GM12878 (cell line): Measurements from ENCODE around the gene C8B. TPM values are rescaled to one million over a fixed set of nuclear protein-coding genes. Genes with fewer than 3 reads are reported as not detected.

Source experiments
- ATAC-seq: fragments of 200-7000 bp; cut with Tn5 transposase; 3 replicates; pipeline ENCODE4 v1.9.1; 2020; ENCODE audit warnings: mild to moderate bottlenecking, moderate library complexity
- BruUV-seq: library from RNA; stranded (reverse); fragments of 400-500 nt; replicated peaks from 2 replicates; lab custom pipeline; 2021; lab: Mats Ljungman, UMichigan
- CTCF ChIA-PET: fragments of 300-600 bp; sonication (Branson Sonifier 250); formaldehyde crosslinking; extraction: SDS; loops from one replicate; lab custom pipeline; 2021; ENCODE audit warnings: inconsistent platforms; lab: Yijun Ruan, JAX
- POLR2A ChIA-PET: fragments of 350-600 bp; formaldehyde crosslinking; extraction: SDS; loops from one replicate; lab custom pipeline; 2021; ENCODE audit warnings: inconsistent platforms; lab: Charles Lee
- RAD21 ChIA-PET: fragments of 300-600 bp; sonication (Branson Sonifier 250); formaldehyde crosslinking; loops from one replicate; lab custom pipeline; 2023; ENCODE audit warnings: antibody characterized with exemption; ENCODE audit not compliant: unreplicated experiment; lab: Charles Lee
- SMC1A ChIA-PET: fragments of 300-600 bp; sonication (Branson Sonifier 250); formaldehyde crosslinking; loops from one replicate; lab custom pipeline; 2023; ENCODE audit not compliant: unreplicated experiment, uncharacterized antibody; lab: Charles Lee
- DNase-seq: peaks from one replicate; pipeline ENCODE4 v3.0.0-alpha.2; 2011; ENCODE audit warnings: low read depth, low spot score
- FAIRE-seq: peaks from 3 replicates; lab custom pipeline; 2011; peaks lifted over from hg19 to GRCh38; lab: Jason Lieb, UNC
- H2AFZ ChIP-seq: 2 replicates; pipeline ENCODE4 v1.6.0; 2011; ENCODE audit warnings: low read depth, low read length, control low read depth; ENCODE audit not compliant: control insufficient read depth
- H3K27ac ChIP-seq: 2 replicates; pipeline ENCODE4 v1.5.1; 2011; ENCODE audit warnings: control low read depth; ENCODE audit not compliant: control insufficient read depth, insufficient read depth
- H3K27me3 ChIP-seq, 2 experiments: replicated peaks in 1 of 2; 2 replicates each; pipeline versions ENCODE4 v1.6.0 to v1.6.1; 2011; ENCODE audit warnings: low read length in 1 of 2; ENCODE audit not compliant: control insufficient read depth in 2 of 2, insufficient read depth in 2 of 2
- H3K36me3 ChIP-seq, 2 experiments: 2 replicates each; pipeline ENCODE4 v1.5.1; 2011; ENCODE audit warnings: low read length in 1 of 2; ENCODE audit not compliant: control insufficient read depth in 2 of 2, insufficient read depth in 2 of 2
- H3K4me1 ChIP-seq: 2 replicates; pipeline ENCODE4 v1.6.1; 2011; ENCODE audit warnings: mild to moderate bottlenecking, low read length, moderate library complexity, mixed read lengths; ENCODE audit not compliant: control insufficient read depth, insufficient read depth
- H3K4me2 ChIP-seq: 2 replicates; pipeline ENCODE4 v1.6.0; 2011; ENCODE audit warnings: control low read depth; ENCODE audit not compliant: control insufficient read depth, insufficient read depth
- H3K4me3 ChIP-seq: fragments of 200-600 bp; sonication (generic); 2 replicates; pipeline ENCODE4 v1.5.1; 2016
- H3K79me2 ChIP-seq: 2 replicates; pipeline ENCODE4 v1.6.0; 2011; ENCODE audit warnings: low read length; ENCODE audit not compliant: control insufficient read depth, insufficient read depth
- H3K9ac ChIP-seq: 2 replicates; pipeline ENCODE4 v1.8.0; 2011; ENCODE audit warnings: low read length, control low read depth, mixed read lengths; ENCODE audit not compliant: control insufficient read depth, insufficient read depth
- H3K9me3 ChIP-seq: replicated peaks from 3 replicates; pipeline ENCODE4 v1.5.1; 2011; ENCODE audit warnings: mild to moderate bottlenecking, low read length; ENCODE audit not compliant: control insufficient read depth, insufficient read depth
- H4K20me1 ChIP-seq: 2 replicates; pipeline ENCODE4 v1.6.0; 2011; ENCODE audit not compliant: control insufficient read depth, insufficient read depth
- BACH1 ChIP-seq: fragments of 450-650 bp; IDR thresholded peaks from 2 replicates; pipeline ENCODE4 v1.6.1; 2017; ENCODE audit warnings: mild to moderate bottlenecking, borderline replicate concordance
- BRCA1 ChIP-seq: IDR thresholded peaks from 2 replicates; pipeline ENCODE4 v1.6.1; 2011; ENCODE audit warnings: low read depth, low read length, improper control_type of control experiment
- CREM ChIP-seq: IDR thresholded peaks from 2 replicates; pipeline ENCODE4 v1.6.1; 2014; ENCODE audit warnings: antibody characterized with exemption, low read depth
- EED ChIP-seq: sonication (generic); IDR thresholded peaks from 2 replicates; pipeline ENCODE4 v1.6.1; 2016; ENCODE audit warnings: antibody characterized with exemption, low read depth
- ESRRA ChIP-seq: IDR thresholded peaks from 2 replicates; pipeline ENCODE4 v1.6.1; 2012; ENCODE audit warnings: mild to moderate bottlenecking, low read length, improper control_type of control experiment
- HDAC2 ChIP-seq: fragments of 200-600 bp; sonication (generic); IDR thresholded peaks from 2 replicates; pipeline ENCODE4 v1.6.1; 2017
- RBBP5 ChIP-seq: fragments of 200-600 bp; sonication (generic); conservative IDR thresholded peaks from 2 replicates; pipeline ENCODE4 v1.6.1; 2016
- RCOR1 ChIP-seq: conservative IDR thresholded peaks from 2 replicates; pipeline ENCODE4 v1.6.1; 2012; ENCODE audit warnings: low read depth, low read length, improper control_type of control experiment
- RELA ChIP-seq: fragments of 450-650 bp; IDR thresholded peaks from 2 replicates; pipeline ENCODE4 v1.8.0; 2014; ENCODE audit warnings: borderline replicate concordance; ENCODE audit not compliant: partially characterized antibody
- SIX5 ChIP-seq: IDR thresholded peaks from 2 replicates; pipeline ENCODE4 v1.6.1; 2011; ENCODE audit warnings: mild to moderate bottlenecking, low read depth, low read length, moderate library complexity; ENCODE audit not compliant: severe bottlenecking
- SMAD1 ChIP-seq: fragments of 450-650 bp; IDR thresholded peaks from 2 replicates; pipeline ENCODE4 v1.6.1; 2018; ENCODE audit warnings: mild to moderate bottlenecking, low read depth; ENCODE audit not compliant: partially characterized antibody
- TCF12 ChIP-seq: IDR thresholded peaks from 2 replicates; pipeline ENCODE4 v1.6.1; 2011; ENCODE audit warnings: low read depth, mild to moderate bottlenecking, low read length
- WRNIP1 ChIP-seq: IDR thresholded peaks from 2 replicates; pipeline ENCODE4 v1.6.1; 2011; ENCODE audit warnings: low read depth, low read length, improper control_type of control experiment, borderline replicate concordance
- ZBTB33 ChIP-seq: fragments of 450-650 bp; IDR thresholded peaks from 2 replicates; pipeline ENCODE4 v1.6.1; 2017; ENCODE audit warnings: mild to moderate bottlenecking
- ZNF622 ChIP-seq: fragments of 450-650 bp; IDR thresholded peaks from 2 replicates; pipeline ENCODE4 v1.6.1; 2017; ENCODE audit warnings: mild to moderate bottlenecking, inconsistent platforms
- WGBS: methylation state at CpG from one replicate; pipeline ENCODE4 v1.1.6; 2016; ENCODE audit warnings: low lambda C conversion rate; ENCODE audit not compliant: insufficient replicate concordance, insufficient coverage; ENCODE audit errors: missing lambda C conversion rate; 5-methylcytosine and 5-hydroxymethylcytosine counted together
- in situ Hi-C: fragments of 300-500 bp; cut with MboI; formaldehyde crosslinking; loops from 9 replicates; pipeline ENCODE4 v1.14.3; 2018; ENCODE audit warnings: mixed read lengths
- intact Hi-C: fragments of 100-400 bp; cut with micrococcal nuclease; formaldehyde crosslinking; loops from one replicate; pipeline ENCODE4 v1.14.2; 2022; ENCODE audit not compliant: unreplicated experiment
- polyA plus RNA-seq, 11 experiments: library from polyadenylated mRNA; depleted of rRNA in 4 of 11; unstranded in 6 of 11; stranded (reverse) in 5 of 11; fragments of >200 nt; fragmentation: Nextera tagmentation in 4 of 11; fragmentation: Illumina TruSeq in 1 of 11; extraction: Ambion mirVana in 4 of 11; extraction: Trizol in 1 of 11; gene quantifications; 1 replicate in 1 of 11; 2 replicates in 10 of 11; pipeline versions ENCODE4 v1.2.1 to v1.2.3, GENCODE V29; 2011 to 2016; ENCODE audit warnings: inconsistent platforms in 2 of 11, missing spikeins in 2 of 11, low read depth in 1 of 11
- total RNA-seq, 4 experiments: library from RNA; depleted of rRNA in 3 of 4; stranded (reverse); fragments of >200 nt in 3 of 4; fragmentation: Illumina TruSeq in 1 of 4; extraction: Trizol in 1 of 4; gene quantifications; 2 replicates each; pipeline versions ENCODE4 v1.2.1 to v1.2.3, GENCODE V29; 2013 to 2021
- TF ChIP-seq, protein P1 (sequence below): IDR thresholded peaks from 2 replicates; pipeline ENCODE4 v1.6.1; 2012; ENCODE audit warnings: low read depth, low read length, improper control_type of control experiment
- TF ChIP-seq, protein P2 (sequence below), 3 experiments: IDR thresholded peaks in 2 of 3; conservative IDR thresholded peaks in 1 of 3; 2 replicates each; pipeline ENCODE4 v1.5.1; 2011; ENCODE audit warnings: low read depth in 3 of 3, low read length in 3 of 3, mild to moderate bottlenecking in 3 of 3, control low read depth in 2 of 3, moderate library complexity in 2 of 3, inconsistent platforms in 1 of 3, mixed read lengths in 1 of 3; ENCODE audit not compliant: control insufficient read depth in 2 of 3, insufficient read depth in 1 of 3; ENCODE audit errors: extremely low read depth in 1 of 3

Gene C8B
- total and polyA plus RNA-seq, 10 of the 15 experiments (the other 5 are each of a cell fraction or from before 2014, with no cell fraction given), result not detected

DNA sequence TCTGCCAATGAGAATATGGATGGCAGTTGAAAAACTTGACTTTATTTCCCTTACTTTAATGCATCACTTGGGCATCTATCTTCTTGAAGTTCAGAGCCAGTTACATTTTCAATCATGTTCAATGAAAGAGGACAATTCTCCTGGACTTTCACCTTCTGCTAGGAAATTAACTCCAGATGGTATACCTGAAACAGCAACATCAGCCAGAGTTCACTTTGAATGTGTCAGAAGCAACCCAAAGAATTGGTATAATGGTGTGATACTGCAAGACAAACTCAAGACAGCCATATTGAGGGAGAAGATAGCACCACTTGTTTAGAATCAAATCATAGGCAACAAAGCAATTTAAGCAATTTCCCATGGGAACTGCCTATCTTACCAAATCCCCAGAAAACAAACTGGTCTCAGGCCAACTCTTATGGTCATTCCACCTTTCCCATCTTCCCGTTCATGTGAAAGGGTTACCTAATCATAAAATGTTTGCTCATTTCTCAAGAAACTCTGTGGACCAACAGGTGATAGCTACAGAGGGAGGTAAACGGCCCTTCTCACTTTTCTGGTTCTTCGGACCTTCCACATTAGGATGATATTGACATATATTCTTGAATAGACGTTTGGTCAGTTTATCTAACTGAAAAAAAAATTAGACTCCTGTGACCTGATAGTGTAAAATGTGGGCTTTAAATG is 29.7 kb upstream of the C8B start (continued):
- no peak for TF ChIP-seq BACH1
- no peak for TF ChIP-seq TCF12
- TF ChIP-seq, protein P1, sequence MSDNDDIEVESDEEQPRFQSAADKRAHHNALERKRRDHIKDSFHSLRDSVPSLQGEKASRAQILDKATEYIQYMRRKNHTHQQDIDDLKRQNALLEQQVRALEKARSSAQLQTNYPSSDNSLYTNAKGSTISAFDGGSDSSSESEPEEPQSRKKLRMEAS, result no peak
- no peak for TF ChIP-seq SIX5
- TF ChIP-seq HDAC2, result no peak

DNA sequence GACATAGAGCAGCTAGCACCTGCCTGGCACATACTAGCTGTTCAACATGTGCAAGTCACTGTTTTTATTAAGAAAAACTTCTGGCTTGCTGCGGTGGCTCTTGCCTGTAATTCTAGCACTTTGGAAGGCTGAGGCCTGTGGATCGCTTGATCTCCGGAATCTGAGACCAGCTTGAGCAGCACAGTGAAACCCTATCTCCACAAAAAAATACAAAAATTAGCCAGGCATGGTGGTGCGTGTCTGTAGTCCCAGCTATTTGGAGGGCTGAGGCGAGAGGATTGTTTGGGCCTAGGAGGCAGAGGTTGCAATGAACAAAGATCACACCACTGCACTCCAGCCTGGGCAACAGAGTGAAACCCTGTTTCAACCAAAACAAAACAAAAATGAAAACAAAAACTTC is 27.7 kb upstream of the C8B start:
- Histone ChIP-seq H3K27ac (no peak overlapping the region), H2AFZ (no peak overlapping the region), H3K4me1 (no peaks in the 10 kb centered on the region), H3K27me3 (peaks cover 2% of the 10 kb centered on the region in 2 experiments; a peak in 2 of 4 replicates), H3K79me2 (no peaks in the 10 kb centered on the region), H3K4me2 (no peak overlapping the region), H4K20me1 (no peaks in the 10 kb centered on the region), H3K9me3 (no peaks in the 10 kb centered on the region), H3K9ac (no peak overlapping the region), H3K4me3 (no peak overlapping the region), H3K36me3 (no peaks in the 10 kb centered on the region)
- no peak for DNase-seq
- 49% methylated on average over 5 of the region's 5 CpGs for WGBS
- FAIRE-seq, result no peak
- RAD21 ChIA-PET, result no interaction called here
- in situ Hi-C loops (no loop called here), intact Hi-C loops (no loop called here)
- ATAC-seq, result no peak
- CTCF ChIA-PET, result no interaction called here
- POLR2A ChIA-PET, result interaction anchor here (0.5 kb wide), 1 partner anchor 165 kb away, joined by 3 read pairs; no protein-coding TSS in a partner anchor
- SMC1A ChIA-PET, result no interaction called here
- no TSS peak for BruUV-seq
- TF ChIP-seq BACH1 (no peak), ZNF622 (no peak), ESRRA (no peak), RBBP5 (no peak), RCOR1 (no peak), CREM (no peak), ZBTB33 (no peak), EED (no peak), HDAC2 (no peak), RELA (no peak), WRNIP1 (no peak), SMAD1 (no peak), BRCA1 (no peak)
- TF ChIP-seq, protein P2, sequence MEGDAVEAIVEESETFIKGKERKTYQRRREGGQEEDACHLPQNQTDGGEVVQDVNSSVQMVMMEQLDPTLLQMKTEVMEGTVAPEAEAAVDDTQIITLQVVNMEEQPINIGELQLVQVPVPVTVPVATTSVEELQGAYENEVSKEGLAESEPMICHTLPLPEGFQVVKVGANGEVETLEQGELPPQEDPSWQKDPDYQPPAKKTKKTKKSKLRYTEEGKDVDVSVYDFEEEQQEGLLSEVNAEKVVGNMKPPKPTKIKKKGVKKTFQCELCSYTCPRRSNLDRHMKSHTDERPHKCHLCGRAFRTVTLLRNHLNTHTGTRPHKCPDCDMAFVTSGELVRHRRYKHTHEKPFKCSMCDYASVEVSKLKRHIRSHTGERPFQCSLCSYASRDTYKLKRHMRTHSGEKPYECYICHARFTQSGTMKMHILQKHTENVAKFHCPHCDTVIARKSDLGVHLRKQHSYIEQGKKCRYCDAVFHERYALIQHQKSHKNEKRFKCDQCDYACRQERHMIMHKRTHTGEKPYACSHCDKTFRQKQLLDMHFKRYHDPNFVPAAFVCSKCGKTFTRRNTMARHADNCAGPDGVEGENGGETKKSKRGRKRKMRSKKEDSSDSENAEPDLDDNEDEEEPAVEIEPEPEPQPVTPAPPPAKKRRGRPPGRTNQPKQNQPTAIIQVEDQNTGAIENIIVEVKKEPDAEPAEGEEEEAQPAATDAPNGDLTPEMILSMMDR (IDR thresholded peaks at IDR 0.05 in 2 of 3, conservative IDR thresholded peaks at IDR 0.05 in 1 of 3; ENCODE audit: control insufficient read depth in 2 of 3, extremely low read depth in 1 of 3, insufficient read depth in 1 of 3, low read depth in 3 of 3, low read length in 3 of 3), result no peak
